ENCODE measurements around the gene MBD3L3.
"Not testable (repeated sequence)": the region's sequence is repeated elsewhere in the genome, so short reads cannot be mapped to it uniquely, and the experiment has no call there.

Gene MBD3L3

GRCh38 chr19:7072541-7072940 is 14.1 kb upstream of the MBD3L3 start:
- no peak for TF ChIP-seq ZNF274 (IDR thresholded peaks at IDR 0.05; ENCODE audit: low read depth, low read length)
- H3K4me3 ChIP-seq (ENCODE audit: low read length): no peak overlapping the region

GRCh38 chr19:7069904-7070226 is 11.4 kb upstream of the MBD3L3 start:
- H3K4me3 ChIP-seq (ENCODE audit: low read length): peak overlapping the region; percentile 86
- no peak for TF ChIP-seq ZNF274 (IDR thresholded peaks at IDR 0.05; ENCODE audit: low read depth, low read length)

GRCh38 chr19:7069042-7069903 is 10.8 kb upstream of the MBD3L3 start, which contains the start of gene ZNF557:
Gene ZNF557 (plus strand): TSS chr19:7069703. CDS start chr19:7075075, 5,372 bp downstream.
- peak within 1 kb of the TSS; percentile 86 for H3K4me3 ChIP-seq (ENCODE audit: low read length)
- TF ChIP-seq ZNF274 (IDR thresholded peaks at IDR 0.05; ENCODE audit: low read depth, low read length): no peak

GRCh38 chr19:7068599-7068998 is 10.1 kb upstream of the MBD3L3 start:
- no peak for TF ChIP-seq ZNF274 (IDR thresholded peaks at IDR 0.05; ENCODE audit: low read depth, low read length)
- no peak overlapping the region for H3K4me3 ChIP-seq (ENCODE audit: low read length)

- TF ChIP-seq ZNF274 (IDR thresholded peaks at IDR 0.05; ENCODE audit: low read depth, low read length): no peak
These were observed 9.2 kb upstream of the MBD3L3 start for GRCh38 chr19:7067716-7068115.

GRCh38 chr19:7067122-7067521 is 8.6 kb upstream of the MBD3L3 start:
- H3K4me3 ChIP-seq (ENCODE audit: low read length): not testable (repeated sequence)

More at GRCh38 chr19:7067716-7068115, 9.2 kb upstream of the MBD3L3 start:
- H3K4me3 ChIP-seq (ENCODE audit: low read length): no peak overlapping the region

GRCh38 chr19:7063764-7064418 is 5.4 kb upstream of the MBD3L3 start:
- H3K4me3 ChIP-seq (ENCODE audit: low read length): no peak overlapping the region
- TF ChIP-seq ZNF274 (IDR thresholded peaks at IDR 0.05; ENCODE audit: low read depth, low read length): no peak

- no peak overlapping the region for H3K4me3 ChIP-seq (ENCODE audit: low read length)
- TF ChIP-seq ZNF274 (IDR thresholded peaks at IDR 0.05; ENCODE audit: low read depth, low read length): no peak
These were observed 4.9 kb upstream of the MBD3L3 start for GRCh38 chr19:7063339-7063738.

- H3K4me3 ChIP-seq (ENCODE audit: low read length): not testable (repeated sequence)
These were observed 1.5 kb upstream of the MBD3L3 start for GRCh38 chr19:7059977-7060376.

- H3K4me3 ChIP-seq (ENCODE audit: low read length): not testable (repeated sequence)
These were observed 2.1 kb downstream of the MBD3L3 start for GRCh38 chr19:7056371-7056770.

- not testable (repeated sequence) for H3K4me3 ChIP-seq (ENCODE audit: low read length)
These were observed 2.8 kb downstream of the MBD3L3 start for GRCh38 chr19:7055679-7056078.

GRCh38 chr19:7054635-7055368 is 3.7 kb downstream of the MBD3L3 start:
- not testable (repeated sequence) for H3K4me3 ChIP-seq (ENCODE audit: low read length)

- not testable (repeated sequence) for H3K4me3 ChIP-seq (ENCODE audit: low read length)
These were observed 5.6 kb downstream of the MBD3L3 start for GRCh38 chr19:7052896-7053295.

- not testable (repeated sequence) for H3K4me3 ChIP-seq (ENCODE audit: low read length)
These were observed 7.1 kb downstream of the MBD3L3 start for GRCh38 chr19:7051421-7051820.

GRCh38 chr19:7049021-7049420 is 9.5 kb downstream of the MBD3L3 start, which contains the start of gene MBD3L2:
Gene MBD3L2 (plus strand): TSS chr19:7049321. CDS start chr19:7049374, 53 bp downstream.
- not testable (repeated sequence) for H3K4me3 ChIP-seq (ENCODE audit: low read length)

GRCh38 chr19:7041563-7041962 is 16.9 kb downstream of the MBD3L3 start:
- H3K4me3 ChIP-seq (ENCODE audit: low read length): not testable (repeated sequence)

GRCh38 chr19:7040079-7040478 is 18.4 kb downstream of the MBD3L3 start, which contains the start of gene MBD3L4:
Gene MBD3L4 (minus strand): TSS chr19:7040179. CDS start chr19:7040144, 35 bp downstream.
- H3K4me3 ChIP-seq (ENCODE audit: low read length): not testable (repeated sequence)

- not testable (repeated sequence) for H3K4me3 ChIP-seq (ENCODE audit: low read length)
These were observed 28.2 kb downstream of the MBD3L3 start, which contains the start of gene MBD3L5 for GRCh38 chr19:7030278-7030677. Gene MBD3L5 (plus strand): TSS chr19:7030578. CDS start chr19:7030612, 34 bp downstream.

GRCh38 chr19:7028790-7029189 is 29.7 kb downstream of the MBD3L3 start:
- H3K4me3 ChIP-seq (ENCODE audit: low read length): not testable (repeated sequence)

- not testable (repeated sequence) for H3K4me3 ChIP-seq (ENCODE audit: low read length)
These were observed 37.1 kb downstream of the MBD3L3 start, which contains the start of gene MBD3L2B for GRCh38 chr19:7021331-7021730. Gene MBD3L2B (minus strand): TSS chr19:7021431. CDS start chr19:7021397, 34 bp downstream.

Data from GM08714 (cell line).